Kidney epithelial cell (primary cell): ENCODE results near the gene SH3RF2. TPM values are rescaled to one million over a fixed set of nuclear protein-coding genes. Genes with fewer than 3 reads are reported as not detected.

Source experiments
- DNase-seq: peaks from one replicate; pipeline ENCODE4 v3.0.0-alpha.2; 2010; ENCODE audit warnings: low read depth
- H3K27me3 ChIP-seq: 2 replicates; pipeline ENCODE4 v1.6.0; 2011; ENCODE audit warnings: low read length; ENCODE audit not compliant: control insufficient read depth, insufficient read depth
- H3K36me3 ChIP-seq: 2 replicates; pipeline ENCODE4 v1.5.1; 2011; ENCODE audit warnings: low read length; ENCODE audit not compliant: control insufficient read depth, insufficient read depth
- H3K4me3 ChIP-seq: 2 replicates; pipeline ENCODE4 v1.5.1; 2011; ENCODE audit warnings: low read depth, mild to moderate bottlenecking, control low read depth, low read length
- total RNA-seq: library from RNA; depleted of rRNA; stranded (reverse); fragments of >200 nt; gene quantifications from 2 replicates; pipeline ENCODE4 v1.2.3, GENCODE V29; 2015
- TF ChIP-seq, protein P1 (sequence below): IDR thresholded peaks from 2 replicates; pipeline ENCODE4 v1.5.1; 2011; ENCODE audit warnings: mild to moderate bottlenecking, moderate library complexity, low read length, control low read depth, inconsistent platforms; ENCODE audit not compliant: insufficient read depth, poor library complexity, severe bottlenecking

The SH3RF2 gene
- total RNA-seq, 1 donor from 2014 or later, result 10.3 TPM

GRCh38 chr5:146025681-146026080 lies 89.3 kb downstream of the SH3RF2 start:
- DNase-seq, result no peak
- TF ChIP-seq, protein P1, sequence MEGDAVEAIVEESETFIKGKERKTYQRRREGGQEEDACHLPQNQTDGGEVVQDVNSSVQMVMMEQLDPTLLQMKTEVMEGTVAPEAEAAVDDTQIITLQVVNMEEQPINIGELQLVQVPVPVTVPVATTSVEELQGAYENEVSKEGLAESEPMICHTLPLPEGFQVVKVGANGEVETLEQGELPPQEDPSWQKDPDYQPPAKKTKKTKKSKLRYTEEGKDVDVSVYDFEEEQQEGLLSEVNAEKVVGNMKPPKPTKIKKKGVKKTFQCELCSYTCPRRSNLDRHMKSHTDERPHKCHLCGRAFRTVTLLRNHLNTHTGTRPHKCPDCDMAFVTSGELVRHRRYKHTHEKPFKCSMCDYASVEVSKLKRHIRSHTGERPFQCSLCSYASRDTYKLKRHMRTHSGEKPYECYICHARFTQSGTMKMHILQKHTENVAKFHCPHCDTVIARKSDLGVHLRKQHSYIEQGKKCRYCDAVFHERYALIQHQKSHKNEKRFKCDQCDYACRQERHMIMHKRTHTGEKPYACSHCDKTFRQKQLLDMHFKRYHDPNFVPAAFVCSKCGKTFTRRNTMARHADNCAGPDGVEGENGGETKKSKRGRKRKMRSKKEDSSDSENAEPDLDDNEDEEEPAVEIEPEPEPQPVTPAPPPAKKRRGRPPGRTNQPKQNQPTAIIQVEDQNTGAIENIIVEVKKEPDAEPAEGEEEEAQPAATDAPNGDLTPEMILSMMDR, result no peak
- Histone ChIP-seq H3K27me3 (no peaks in the 10 kb centered on the region), H3K36me3 (no peaks in the 10 kb centered on the region), H3K4me3 (no peak overlapping the region)

DNA sequence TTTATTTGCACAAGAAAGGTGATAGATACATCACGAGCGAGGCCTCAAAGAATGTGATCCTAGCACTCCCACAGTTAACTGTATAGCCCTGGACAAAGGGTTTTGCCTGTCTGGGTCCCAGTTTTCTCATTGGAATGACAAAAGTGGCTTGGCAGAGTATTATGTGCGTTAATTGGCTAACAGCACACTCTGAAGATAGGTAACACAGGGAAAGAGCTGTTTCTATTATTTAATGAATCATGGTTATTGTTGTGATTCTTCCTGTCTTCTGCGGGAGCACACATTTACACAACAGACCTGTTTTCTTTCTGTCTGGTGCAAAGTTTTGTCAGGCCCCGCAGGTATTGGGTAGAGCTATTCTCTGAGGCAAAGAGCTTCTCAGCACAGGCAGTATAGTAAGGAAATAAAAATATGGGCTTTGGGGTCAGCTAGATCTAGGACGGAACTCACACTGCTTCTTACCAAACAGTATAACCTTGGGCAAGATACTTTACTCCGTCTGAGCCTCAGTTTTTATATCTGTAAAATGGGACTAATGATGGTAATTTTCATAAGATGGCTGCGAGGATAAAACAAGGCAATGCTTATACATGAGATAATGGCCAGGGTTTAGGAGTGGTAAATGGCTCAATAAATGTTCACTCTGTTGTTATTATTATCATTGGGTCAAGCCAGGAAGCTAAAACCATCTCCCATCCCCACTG lies 90.1 kb downstream of the SH3RF2 start:
- no peaks in the 10 kb centered on the region for H3K27me3 ChIP-seq
- no peak for DNase-seq
- TF ChIP-seq, protein P1, result no peak
- H3K4me3 ChIP-seq, result no peak overlapping the region
- no peaks in the 10 kb centered on the region for H3K36me3 ChIP-seq

DNA sequence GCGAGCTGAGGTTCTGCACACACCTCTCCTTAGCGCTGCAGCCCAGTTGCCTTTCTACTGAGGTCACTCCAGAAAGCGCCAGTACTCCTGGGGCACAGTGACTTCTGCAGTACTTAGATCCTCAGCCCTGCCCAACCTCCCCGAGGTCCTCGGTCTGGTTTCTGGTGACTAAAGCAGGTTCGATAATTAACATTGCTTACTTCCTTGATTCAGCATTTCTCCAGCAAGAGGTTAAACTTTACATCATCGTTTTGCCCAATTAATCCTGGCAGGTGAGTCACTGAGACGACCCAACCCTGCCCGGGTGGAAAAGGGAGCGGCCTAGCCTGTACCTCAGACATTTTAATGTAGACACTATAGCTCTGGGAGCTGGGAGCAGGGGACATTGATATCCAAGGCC lies 91.4 kb downstream of the SH3RF2 start:
- peak; percentile 95 for DNase-seq
- no peaks in the 10 kb centered on the region for H3K36me3 ChIP-seq
- H3K4me3 ChIP-seq, result no peak overlapping the region

DNA sequence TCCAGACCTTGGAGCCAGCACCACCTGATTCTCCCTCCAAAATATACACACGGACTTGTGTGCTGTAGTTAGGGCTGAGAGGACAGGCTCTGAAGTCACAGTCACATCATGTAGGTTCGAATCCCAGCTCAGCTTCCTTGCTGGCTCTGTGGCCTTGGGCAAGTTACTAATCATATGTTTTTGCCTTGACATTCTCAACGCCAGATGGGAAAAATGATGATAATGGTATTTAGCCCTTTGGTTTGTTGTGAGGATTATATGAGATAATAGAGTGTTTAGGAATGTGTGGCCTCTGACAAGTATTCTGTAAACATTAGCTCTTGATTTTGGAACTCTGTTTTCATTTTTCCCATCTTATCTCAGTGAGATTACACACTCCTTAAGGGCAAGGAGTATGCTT lies 96.5 kb downstream of the SH3RF2 start:
- no peak overlapping the region for H3K4me3 ChIP-seq
- TF ChIP-seq, protein P1, result no peak
- H3K36me3 ChIP-seq, result no peaks in the 10 kb centered on the region
- no peaks in the 10 kb centered on the region for H3K27me3 ChIP-seq
- no peak for DNase-seq

More for the DNA sequence above, 91.4 kb downstream of the SH3RF2 start:
- TF ChIP-seq, protein P1, result no peak
- H3K27me3 ChIP-seq, result no peaks in the 10 kb centered on the region

- no peaks in the 10 kb centered on the region for H3K36me3 ChIP-seq
- H3K4me3 ChIP-seq, result no peak overlapping the region
- TF ChIP-seq, protein P1, result no peak
- DNase-seq, result no peak
- H3K27me3 ChIP-seq, result no peaks in the 10 kb centered on the region
Observed at GRCh38 chr5:146034127-146034526, 97.7 kb downstream of the SH3RF2 start.

DNA sequence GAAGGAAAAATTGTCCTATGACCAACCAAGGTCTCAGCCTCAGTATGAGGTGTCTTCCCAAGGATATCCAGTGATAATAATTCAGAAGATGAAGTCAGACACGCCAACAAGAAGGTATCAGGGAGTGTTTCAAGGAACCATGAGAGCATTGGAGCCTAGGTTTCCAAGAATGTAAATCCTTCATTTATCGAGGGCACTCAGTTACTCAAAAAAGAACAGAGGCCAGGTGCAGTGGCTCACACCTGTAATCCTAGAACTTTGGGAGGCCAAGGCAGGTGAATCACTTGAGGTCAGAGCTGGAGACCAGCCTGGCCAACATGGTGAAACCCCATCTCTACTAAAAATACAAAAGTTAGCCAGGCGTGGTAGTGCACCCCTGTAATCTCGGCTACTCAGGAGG lies 98.2 kb downstream of the SH3RF2 start:
- Histone ChIP-seq H3K4me3 (no peak overlapping the region), H3K27me3 (no peaks in the 10 kb centered on the region), H3K36me3 (no peaks in the 10 kb centered on the region)
- TF ChIP-seq, protein P1, result no peak
- no peak for DNase-seq
